Heart left ventricle (tissue), 16 donors: ENCODE measurements around the gene GLP1R. TPM values are rescaled to one million over a fixed set of nuclear protein-coding genes. Genes with fewer than 3 reads are reported as not detected.

Experiments used
- ATAC-seq, 4 donors: fragments of 200-7000 bp; cut with Tn5 transposase; one replicate each; pipeline ENCODE4 v1.9.1; 2020 to 2022; ENCODE audit warnings: moderate library complexity in 4 of 4, mild to moderate bottlenecking in 3 of 4, moderate number of reproducible peaks in 1 of 4
- DNase-seq, 5 donors: peaks; one replicate each; pipeline ENCODE4 v3.0.0-alpha.2; 2020
- H3K27ac ChIP-seq, 12 donors: fragments of 200-600 bp; sonication (generic) in 4 of 12; one replicate each; pipeline versions ENCODE4 v1.5.0 to v1.8.0; 2016 to 2022; ENCODE audit warnings: mild to moderate bottlenecking in 2 of 12
- H3K27me3 ChIP-seq, 9 donors: fragments of 200-600 bp; sonication (generic) in 2 of 9; one replicate each; pipeline versions ENCODE4 v1.5.1 to v1.8.0; 2016 to 2022; ENCODE audit warnings: mild to moderate bottlenecking in 3 of 9
- H3K36me3 ChIP-seq, 9 donors: fragments of 200-600 bp; sonication (generic) in 2 of 9; one replicate each; pipeline versions ENCODE4 v1.5.0 to v1.8.0; 2018 to 2022; ENCODE audit warnings: mild to moderate bottlenecking in 2 of 9
- H3K4me1 ChIP-seq, 12 donors: fragments of 200-600 bp; sonication (generic) in 4 of 12; one replicate each; pipeline versions ENCODE4 v1.5.0 to v1.8.0; 2016 to 2022; ENCODE audit warnings: mild to moderate bottlenecking in 3 of 12
- H3K4me3 ChIP-seq, 12 donors: fragments of 200-600 bp; sonication (generic) in 4 of 12; one replicate each; pipeline versions ENCODE4 v1.5.0 to v1.8.0; 2017 to 2022; ENCODE audit warnings: mild to moderate bottlenecking in 9 of 12, moderate library complexity in 4 of 12
- H3K9me3 ChIP-seq, 12 donors: fragments of 200-600 bp; sonication (generic) in 4 of 12; one replicate each; pipeline versions ENCODE4 v1.5.0 to v1.8.0; 2016 to 2022; ENCODE audit warnings: mild to moderate bottlenecking in 1 of 12
- CTCF ChIP-seq, 12 donors: fragments of 200-600 bp; sonication (generic) in 4 of 12; IDR thresholded peaks; one replicate each; pipeline versions ENCODE4 v1.5.0 to v1.8.0; 2018 to 2022; ENCODE audit warnings: antibody characterized with exemption in 12 of 12, mild to moderate bottlenecking in 5 of 12
- POLR2A ChIP-seq, 2 donors: fragments of 450-650 bp; IDR thresholded peaks; one replicate each; pipeline ENCODE4 v1.6.1; 2017; ENCODE audit warnings: antibody characterized with exemption in 2 of 2, mild to moderate bottlenecking in 2 of 2, moderate library complexity in 2 of 2
- WGBS, 4 donors: extraction: QIAGEN DNeasy Blood & Tissue Kit in 2 of 4; methylation state at CpG; one replicate each; pipeline versions ENCODE4 v1.1.5 to v1.1.7; 2013 to 2018; 5-methylcytosine and 5-hydroxymethylcytosine counted together
- intact Hi-C, 10 donors: fragments of 100-400 bp; cut with DNase I; formaldehyde crosslinking; loops; one replicate each; pipeline versions ENCODE4 v1.11.1 to v1.14.2; 2022
- polyA plus RNA-seq, 2 donors: library from polyadenylated mRNA; stranded (reverse); fragments of 200-250 nt; gene quantifications; one replicate each; pipeline ENCODE4 v1.2.3, GENCODE V29; 2013
- total RNA-seq, 9 donors: library from RNA; depleted of rRNA in 2 of 9; stranded (reverse); fragments of >200 nt in 2 of 9; fragmentation: NEBNext Ultra II Directional in 3 of 9; extraction: Animal tissue kit (Norgen Biotek cat#: 25700) in 3 of 9; gene quantifications; one replicate each; pipeline versions ENCODE4 v1.1.0 to v1.2.4, GENCODE V29; 2016 to 2023
- donor health status: ischemic (EF 13 %, LVEDD 7.1; RV severe dilation, severe dysfunction).
- donor health status: healthy with polysubstance abuse.
- donor health status: DM: no; HTN: yes; CAD: no.
- donor health status: DM: no; HTN: no; CAD: no.
- donor health status: ischemic (EF 25% LVEDD 6.9; RV normal size, moderate dysfunction).
- donor health status: ischemic (EF 25% LVEDD 5.7; RV mildly dilated, moderate dysfunction).
- donor health status: healthy.
- donor health status: DM: yes; HTN: yes; CAD: no.
- donor health status: ischemic (EF 35%, LVEDD 5.7; RV mildly dilated, moderate dysfunction).
- donor health status: nonischemic (EF 11% LVEDD 7.7; RV severe dilation, severe dysfunction).
- donor health status: DM: yes; HTN: yes; CAD: no.
- donor health status: PGD.
- donor health status: ischemic (EF 29% LVEDD 5.4; RV normal size, mild dysfunction).
- donor health status: nonischemic (EF 23%, LVEDD 6.1; RV moderate dilation, normal function).

The GLP1R gene
- total and polyA plus RNA-seq, 11 donors, result 0.25 to 6.4 (median 1.6) TPM

DNA sequence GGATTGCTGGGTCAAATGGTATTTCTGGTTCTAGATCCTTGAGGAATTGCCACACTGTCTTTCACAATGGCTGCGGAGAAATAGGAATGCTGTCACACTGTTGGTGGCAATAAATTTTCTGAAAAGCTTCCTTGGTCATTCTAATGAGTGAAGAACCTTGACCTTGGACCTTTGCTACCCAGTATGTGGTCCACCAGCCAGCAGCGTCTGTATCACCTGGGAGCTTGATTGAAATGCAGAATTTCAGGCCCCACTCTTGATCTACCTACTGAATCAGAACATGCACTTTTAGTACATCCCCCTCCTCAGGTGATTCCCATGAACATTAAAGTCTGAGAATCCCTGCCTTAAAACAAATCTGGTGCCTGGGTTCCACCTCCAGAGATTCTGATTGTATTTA, 27.5 kb upstream of the GLP1R start:
- DNase-seq (no peak), ATAC-seq (no peak)
- Histone ChIP-seq H3K4me1 (no peaks in the 10 kb centered on the region), H3K27me3 (peaks cover 0 to 11% (median 0%) of the 10 kb centered on the region in 9 donors), H3K36me3 (no peaks in the 10 kb centered on the region), H3K9me3 (no peaks in the 10 kb centered on the region), H3K4me3 (no peak overlapping the region), H3K27ac (no peak overlapping the region)
- 77 to 81% (median 80%) methylated on average over 1 to 2 of the region's 2 CpGs for WGBS, 4 donors
- intact Hi-C loops, result no loop called here
- no peak for TF ChIP-seq CTCF (IDR thresholded peaks at IDR 0.05)
- TF ChIP-seq POLR2A (IDR thresholded peaks at IDR 0.05), result no peak

DNA sequence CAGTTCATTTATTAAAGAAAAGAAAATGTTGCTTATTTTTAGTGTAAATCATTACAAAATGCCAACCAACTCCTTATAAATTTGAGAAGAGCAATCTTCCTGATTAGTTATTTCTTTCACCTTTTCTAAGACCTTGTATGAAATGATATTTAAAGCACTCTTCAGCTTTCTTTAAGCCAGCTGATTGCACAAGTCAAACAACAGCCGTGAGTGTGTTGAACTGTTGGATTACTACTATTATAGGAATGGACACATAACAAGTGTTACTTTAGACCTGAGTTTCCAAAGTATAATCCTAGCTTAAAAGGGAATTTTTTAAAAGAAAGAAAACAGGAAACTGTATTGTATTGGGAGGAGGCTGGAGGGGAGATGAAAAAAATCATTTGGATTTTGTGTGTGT, 26.8 kb upstream of the GLP1R start:
- Histone ChIP-seq H3K36me3 (no peaks in the 10 kb centered on the region), H3K27me3 (peaks cover 0 to 13% (median 0%) of the 10 kb centered on the region in 9 donors), H3K4me1 (no peaks in the 10 kb centered on the region), H3K27ac (no peak overlapping the region), H3K4me3 (no peak overlapping the region), H3K9me3 (no peaks in the 10 kb centered on the region)
- intact Hi-C loops, result no loop called here
- no peak for DNase-seq
- TF ChIP-seq CTCF (IDR thresholded peaks at IDR 0.05) (no peak), POLR2A (IDR thresholded peaks at IDR 0.05) (no peak)
- no peak for ATAC-seq
- WGBS, 4 donors, result 64 to 80% (median 68%) methylated on average over 1 of the region's 1 CpG

- H3K27ac ChIP-seq, result no peak overlapping the region
- TF ChIP-seq POLR2A (IDR thresholded peaks at IDR 0.05) (no peak), CTCF (IDR thresholded peaks at IDR 0.05) (no peak)
- H3K4me3 ChIP-seq, result no peak overlapping the region
- ATAC-seq (no peak), DNase-seq (no peak)
- 56 to 69% (median 63%) methylated on average over 3 of the region's 3 CpGs for WGBS, 4 donors
- no peaks in the 10 kb centered on the region for H3K9me3 ChIP-seq
- H3K36me3 ChIP-seq, result no peaks in the 10 kb centered on the region
- H3K4me1 ChIP-seq, result no peaks in the 10 kb centered on the region
- H3K27me3 ChIP-seq, result peaks cover 0 to 17% (median 4%) of the 10 kb centered on the region in 9 donors
- intact Hi-C loops, result no loop called here
Observed at GRCh38 chr6:39026175-39026574, 22.4 kb upstream of the GLP1R start.

DNA sequence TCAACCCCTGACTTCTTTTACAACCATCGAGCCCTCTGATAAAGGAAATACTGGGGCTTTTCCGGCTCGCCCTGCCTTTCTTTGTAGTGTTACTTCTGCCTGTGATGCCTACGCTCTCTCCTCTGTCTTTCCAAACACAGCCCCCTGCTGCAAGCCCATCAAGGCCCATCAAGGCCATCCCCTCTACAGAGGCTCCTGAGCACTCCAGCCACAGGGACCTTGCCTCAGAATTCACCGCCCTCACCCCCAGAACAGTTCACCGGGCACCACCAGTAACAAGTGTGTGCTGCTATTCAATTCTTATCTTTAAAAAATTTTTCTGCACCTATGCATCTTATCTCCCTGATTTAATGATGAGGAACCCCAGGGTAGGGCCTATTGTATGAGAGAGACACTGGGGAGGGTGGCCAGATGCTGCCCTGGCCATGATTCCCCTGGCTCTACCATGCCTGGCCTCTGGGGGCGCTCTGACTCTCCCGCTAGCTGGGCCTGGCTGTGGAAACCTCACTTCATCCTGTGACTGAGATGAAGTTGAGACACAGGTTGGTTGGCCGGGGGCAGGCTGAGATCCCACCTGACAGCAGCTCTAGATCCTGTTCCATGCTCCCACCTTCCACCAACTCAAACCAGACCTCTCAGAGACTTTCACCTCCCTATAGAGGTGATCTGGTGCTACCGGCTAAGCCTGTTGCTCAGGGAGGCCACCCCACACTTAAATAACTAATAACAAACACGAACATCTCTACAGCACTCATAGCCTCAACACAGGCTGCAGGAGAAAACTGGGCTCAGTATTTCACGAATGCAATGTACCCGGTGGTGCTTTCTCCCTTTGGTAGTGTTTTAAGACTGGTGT, 19.2 kb upstream of the GLP1R start:
- intact Hi-C loops, result no loop called here
- peaks cover 0 to 22% (median 4%) of the 10 kb centered on the region in 9 donors for H3K27me3 ChIP-seq
- H3K9me3 ChIP-seq, result no peaks in the 10 kb centered on the region
- 75 to 83% (median 78%) methylated on average over 11 to 13 of the region's 13 CpGs for whole genome bisulfite sequencing, 4 donors
- H3K4me3 ChIP-seq, result no peak overlapping the region
- DNase-seq (no peak), ATAC-seq (peak in 1 of 4 donors; percentile 38)
- H3K4me1 ChIP-seq, result no peaks in the 10 kb centered on the region
- H3K27ac ChIP-seq, result no peak overlapping the region
- H3K36me3 ChIP-seq, result no peaks in the 10 kb centered on the region
- no peak for TF ChIP-seq POLR2A (IDR thresholded peaks at IDR 0.05)
- peak; percentile 17 to 63 (median 42) for TF ChIP-seq CTCF (IDR thresholded peaks at IDR 0.05)
